A673 (cell line): ENCODE results near the gene KCNMA1. TPM values are rescaled to one million over a fixed set of nuclear protein-coding genes. Genes with fewer than 3 reads are reported as not detected.

Source experiments
- BruUV-seq: library from RNA; stranded (reverse); fragments of 400-500 nt; replicated peaks from 2 replicates; lab custom pipeline; 2021; lab: Mats Ljungman, UMichigan
- CTCF ChIA-PET: fragments of 300-600 bp; sonication (Branson Sonifier 250); formaldehyde crosslinking; loops from one replicate; lab custom pipeline; 2022; ENCODE audit warnings: antibody characterized with exemption; lab: Charles Lee
- POLR2A ChIA-PET: fragments of 300-600 bp; sonication (Branson Sonifier 250); formaldehyde crosslinking; loops from one replicate; lab custom pipeline; 2022; ENCODE audit warnings: antibody characterized with exemption; ENCODE audit not compliant: low non-redundant PET; lab: Charles Lee
- DNase-seq: peaks from one replicate; pipeline ENCODE4 v3.0.0-alpha.2; 2015; ENCODE audit warnings: low spot score
- H3K27ac ChIP-seq: fragments of 200-600 bp; sonication (generic); 2 replicates; pipeline ENCODE4 v1.5.1; 2016; ENCODE audit warnings: mixed run types, low read depth, mild to moderate bottlenecking, mixed read lengths, antibody characterized with exemption, low read length; ENCODE audit not compliant: poor library complexity, severe bottlenecking
- H3K27me3 ChIP-seq: fragments of 200-600 bp; sonication (generic); replicated peaks from 2 replicates; pipeline ENCODE4 v1.6.1; 2017; ENCODE audit warnings: mixed run types, low read depth, mild to moderate bottlenecking, mixed read lengths, antibody characterized with exemption, low read length; ENCODE audit not compliant: insufficient read depth, poor library complexity
- H3K36me3 ChIP-seq: fragments of 200-600 bp; sonication (generic); 2 replicates; pipeline ENCODE4 v1.6.1; 2016; ENCODE audit warnings: mixed run types, mild to moderate bottlenecking, mixed read lengths, antibody characterized with exemption, low read length; ENCODE audit not compliant: insufficient read depth, poor library complexity, severe bottlenecking
- H3K4me1 ChIP-seq: fragments of 200-600 bp; sonication (generic); 2 replicates; pipeline ENCODE4 v1.6.1; 2017; ENCODE audit warnings: mixed run types, mild to moderate bottlenecking, mixed read lengths, antibody characterized with exemption, low read length; ENCODE audit not compliant: insufficient read depth, poor library complexity, severe bottlenecking
- H3K4me3 ChIP-seq: fragments of 200-600 bp; sonication (generic); 2 replicates; pipeline ENCODE4 v1.5.1; 2016; ENCODE audit warnings: low read depth, mixed run types, mild to moderate bottlenecking, mixed read lengths, low read length; ENCODE audit not compliant: poor library complexity, severe bottlenecking
- H3K9me3 ChIP-seq: fragments of 200-600 bp; sonication (generic); 2 replicates; pipeline ENCODE4 v1.6.1; 2016; ENCODE audit warnings: mixed run types, low read depth, mild to moderate bottlenecking, mixed read lengths, antibody characterized with exemption, low read length; ENCODE audit not compliant: poor library complexity, severe bottlenecking
- CTCF ChIP-seq: fragments of 300-800, 200-600 bp; sonication (generic); conservative IDR thresholded peaks from 2 replicates; pipeline ENCODE4 v1.5.1; 2017; ENCODE audit warnings: low read depth, mild to moderate bottlenecking, antibody characterized with exemption, low read length, moderate library complexity, mixed read lengths
- EZH2 ChIP-seq: fragments of 200-600 bp; sonication (generic); IDR thresholded peaks from 2 replicates; pipeline ENCODE4 v1.6.1; 2017; ENCODE audit warnings: borderline replicate concordance, low read depth, mild to moderate bottlenecking, mixed read lengths, antibody characterized with exemption, low read length; ENCODE audit not compliant: poor library complexity, severe bottlenecking
- intact Hi-C: fragments of 100-400 bp; cut with micrococcal nuclease; formaldehyde crosslinking; loops from one replicate; pipeline ENCODE4 v1.10.0; 2022; ENCODE audit not compliant: unreplicated experiment
- total RNA-seq: library from RNA; stranded (reverse); gene quantifications from 2 replicates; pipeline ENCODE4 v1.2.3, GENCODE V29; 2021

Gene KCNMA1
- total RNA-seq, 1 experiment from 2014 or later, result 0.84 TPM

- peaks cover 16% of the 10 kb centered on the region for H3K4me1 ChIP-seq
- H3K9me3 ChIP-seq, result no peaks in the 10 kb centered on the region
- no peak overlapping the region for H3K4me3 ChIP-seq
- intact Hi-C loops, result no loop called here
- no peaks in the 10 kb centered on the region for H3K27me3 ChIP-seq
- TF ChIP-seq CTCF (no peak), EZH2 (no peak)
- H3K36me3 ChIP-seq, result no peaks in the 10 kb centered on the region
- no peak overlapping the region for H3K27ac ChIP-seq
- ChIA-PET CTCF (no interaction called here), POLR2A (interaction anchor here (0.5 kb wide), 1 partner anchor 10 kb away, joined by 3 read pairs; no protein-coding TSS in a partner anchor)
- DNase-seq, result no peak
- BruUV-seq, result no TSS peak
These were observed 659.7 kb downstream of the KCNMA1 start for GRCh38 chr10:76977901-76978300.

- no peak for TF ChIP-seq EZH2
- TF ChIP-seq CTCF, result no peak
These were observed 660.6 kb downstream of the KCNMA1 start for GRCh38 chr10:76977046-76977445.

GRCh38 chr10:76976142-76976541 lies 661.5 kb downstream of the KCNMA1 start:
- Histone ChIP-seq H3K36me3 (no peaks in the 10 kb centered on the region), H3K27me3 (no peaks in the 10 kb centered on the region), H3K4me3 (no peak overlapping the region), H3K9me3 (no peaks in the 10 kb centered on the region), H3K4me1 (peaks cover 8% of the 10 kb centered on the region), H3K27ac (no peak overlapping the region)
- intact Hi-C loops, result no loop called here
- TF ChIP-seq EZH2 (no peak), CTCF (no peak)
- BruUV-seq, result no TSS peak
- no peak for DNase-seq
- POLR2A ChIA-PET, result no interaction called here
- CTCF ChIA-PET, result no interaction called here

More at GRCh38 chr10:76977046-76977445, 660.6 kb downstream of the KCNMA1 start:
- no peak overlapping the region for H3K4me3 ChIP-seq
- no peak for DNase-seq
- CTCF ChIA-PET, result no interaction called here
- POLR2A ChIA-PET, result no interaction called here
- intact Hi-C loops, result no loop called here
- H3K27me3 ChIP-seq, result no peaks in the 10 kb centered on the region
- H3K9me3 ChIP-seq, result no peaks in the 10 kb centered on the region
- no TSS peak for BruUV-seq
- H3K27ac ChIP-seq, result no peak overlapping the region
- no peaks in the 10 kb centered on the region for H3K36me3 ChIP-seq
- peaks cover 12% of the 10 kb centered on the region for H3K4me1 ChIP-seq
